HCT116 (cell line): ENCODE results near the gene THRAP3.

ENCODE experiments used
- CBX3 ChIP-seq: IDR thresholded peaks from 2 replicates; pipeline ENCODE4 v1.6.1; 2012; ENCODE audit warnings: low read depth
- RAD21 ChIP-seq: IDR thresholded peaks from 2 replicates; pipeline ENCODE4 v1.6.1; 2012; ENCODE audit warnings: low read depth, mild to moderate bottlenecking
- TF ChIP-seq, protein P1 (sequence below), 3 experiments: fragments of 200-600 bp in 1 of 3; sonication (generic) in 1 of 3; IDR thresholded peaks in 2 of 3; conservative IDR thresholded peaks in 1 of 3; 2 replicates each; pipeline ENCODE4 v1.5.1; 2012 to 2017; ENCODE audit warnings: low read depth in 2 of 3, low read length in 2 of 3, antibody characterized with exemption in 1 of 3, borderline replicate concordance in 1 of 3, control low read depth in 1 of 3, mild to moderate bottlenecking in 1 of 3, mixed read lengths in 1 of 3, mixed run types in 1 of 3, moderate library complexity in 1 of 3; ENCODE audit not compliant: insufficient read depth in 1 of 3

DNA sequence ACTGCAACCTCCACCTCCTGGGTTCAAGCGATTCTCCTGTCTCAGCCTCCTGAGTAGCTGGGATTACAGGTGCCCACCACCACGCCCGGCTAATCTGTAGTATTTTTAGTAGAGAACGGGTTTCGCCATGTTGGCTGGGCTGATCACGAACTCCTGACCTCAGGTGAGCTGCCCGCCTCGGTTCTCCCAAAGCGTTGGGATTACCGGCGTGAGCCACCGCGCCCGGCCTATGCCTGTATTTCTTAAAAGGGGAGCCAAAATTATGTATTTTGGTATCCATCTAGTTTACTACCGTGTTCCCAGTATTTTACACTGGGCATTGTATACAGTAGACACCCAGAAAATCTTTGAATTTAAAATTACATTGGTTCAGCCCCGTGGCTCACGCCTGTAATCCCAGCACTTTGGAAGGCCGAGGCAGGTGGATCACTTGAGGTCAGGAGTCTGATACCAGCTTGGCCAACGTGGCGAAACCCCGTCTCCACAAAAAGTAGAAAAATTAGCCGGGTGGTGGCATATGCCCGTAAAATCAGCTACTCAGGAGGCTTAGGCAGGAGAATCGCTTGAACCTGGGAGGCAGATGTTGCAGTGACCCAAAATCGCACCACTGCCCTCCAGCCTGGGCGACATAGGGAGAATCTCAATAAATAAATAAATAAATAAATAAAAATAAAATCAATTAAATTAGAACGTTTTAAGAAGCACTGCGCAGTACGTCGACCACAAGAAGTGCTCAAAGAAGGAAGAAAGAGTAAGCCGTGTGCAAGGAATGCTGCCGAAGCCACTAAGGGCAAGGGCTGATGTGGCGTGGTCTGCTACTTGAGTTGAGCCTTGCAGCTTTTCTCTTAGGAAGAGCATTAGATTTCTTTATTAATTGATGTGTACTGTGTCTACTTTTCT lies 1.5 kb upstream of the THRAP3 start:
- TF ChIP-seq, protein P1, sequence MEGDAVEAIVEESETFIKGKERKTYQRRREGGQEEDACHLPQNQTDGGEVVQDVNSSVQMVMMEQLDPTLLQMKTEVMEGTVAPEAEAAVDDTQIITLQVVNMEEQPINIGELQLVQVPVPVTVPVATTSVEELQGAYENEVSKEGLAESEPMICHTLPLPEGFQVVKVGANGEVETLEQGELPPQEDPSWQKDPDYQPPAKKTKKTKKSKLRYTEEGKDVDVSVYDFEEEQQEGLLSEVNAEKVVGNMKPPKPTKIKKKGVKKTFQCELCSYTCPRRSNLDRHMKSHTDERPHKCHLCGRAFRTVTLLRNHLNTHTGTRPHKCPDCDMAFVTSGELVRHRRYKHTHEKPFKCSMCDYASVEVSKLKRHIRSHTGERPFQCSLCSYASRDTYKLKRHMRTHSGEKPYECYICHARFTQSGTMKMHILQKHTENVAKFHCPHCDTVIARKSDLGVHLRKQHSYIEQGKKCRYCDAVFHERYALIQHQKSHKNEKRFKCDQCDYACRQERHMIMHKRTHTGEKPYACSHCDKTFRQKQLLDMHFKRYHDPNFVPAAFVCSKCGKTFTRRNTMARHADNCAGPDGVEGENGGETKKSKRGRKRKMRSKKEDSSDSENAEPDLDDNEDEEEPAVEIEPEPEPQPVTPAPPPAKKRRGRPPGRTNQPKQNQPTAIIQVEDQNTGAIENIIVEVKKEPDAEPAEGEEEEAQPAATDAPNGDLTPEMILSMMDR (IDR thresholded peaks at IDR 0.05 in 2 of 3, conservative IDR thresholded peaks at IDR 0.05 in 1 of 3; ENCODE audit: borderline replicate concordance in 1 of 3, insufficient read depth in 1 of 3, low read depth in 2 of 3, low read length in 2 of 3): no peak
- TF ChIP-seq RAD21: no peak
- TF ChIP-seq CBX3: no peak
